CD4-positive, alpha-beta T cell treated with Interleukin-12 subunit alpha and Interleukin-12 subunit beta, for 1 hour (primary cell): ENCODE results near the gene SEMG2.

ENCODE experiments used
- DNase-seq: peaks from one replicate; pipeline ENCODE4 v3.0.0-alpha.2; 2020

Gene SEMG2

DNA sequence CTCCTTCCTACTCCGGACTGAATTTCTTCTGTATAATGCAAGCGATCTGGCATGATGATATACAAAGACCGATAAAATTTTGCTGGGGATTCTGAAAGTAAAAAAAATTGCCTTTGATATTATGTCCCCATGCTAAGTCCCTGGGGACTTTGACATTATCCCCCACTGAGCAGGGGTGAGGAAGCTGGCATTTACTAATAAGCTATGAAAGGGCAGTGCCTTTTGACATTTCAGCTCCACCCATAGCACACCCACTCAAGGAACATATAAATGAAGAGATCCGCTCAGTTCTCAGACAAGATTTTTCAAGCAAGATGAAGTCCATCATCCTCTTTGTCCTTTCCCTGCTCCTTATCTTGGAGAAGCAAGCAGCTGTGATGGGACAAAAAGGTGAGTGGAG, at the start of gene SEMG2:
Gene SEMG2, plus strand, starts transcription at position 298 of the 400 bp plus-strand sequence. Its CDS starts 17 bp downstream, at position 315.
- no peak for DNase-seq

DNA sequence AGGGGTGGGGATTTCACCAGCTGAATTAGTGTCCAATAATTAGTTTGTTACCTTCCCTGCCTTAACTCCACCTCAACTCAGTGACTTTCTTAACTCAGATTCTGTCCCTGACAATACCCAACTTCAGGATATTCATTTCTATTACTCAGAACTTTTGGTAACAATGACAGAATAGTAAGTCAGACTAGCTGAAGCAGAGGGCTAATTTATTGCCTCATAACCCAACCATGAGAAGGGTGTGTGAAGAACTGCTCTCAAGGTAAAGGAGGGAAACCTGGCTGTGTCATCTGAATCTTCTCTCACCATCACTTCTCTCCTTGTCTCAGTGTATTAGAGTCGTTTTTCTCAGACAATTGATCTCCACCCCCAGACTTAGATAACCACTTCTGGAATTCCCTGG, 47.7 kb upstream of the SEMG2 start:
- no peak for DNase-seq

DNA sequence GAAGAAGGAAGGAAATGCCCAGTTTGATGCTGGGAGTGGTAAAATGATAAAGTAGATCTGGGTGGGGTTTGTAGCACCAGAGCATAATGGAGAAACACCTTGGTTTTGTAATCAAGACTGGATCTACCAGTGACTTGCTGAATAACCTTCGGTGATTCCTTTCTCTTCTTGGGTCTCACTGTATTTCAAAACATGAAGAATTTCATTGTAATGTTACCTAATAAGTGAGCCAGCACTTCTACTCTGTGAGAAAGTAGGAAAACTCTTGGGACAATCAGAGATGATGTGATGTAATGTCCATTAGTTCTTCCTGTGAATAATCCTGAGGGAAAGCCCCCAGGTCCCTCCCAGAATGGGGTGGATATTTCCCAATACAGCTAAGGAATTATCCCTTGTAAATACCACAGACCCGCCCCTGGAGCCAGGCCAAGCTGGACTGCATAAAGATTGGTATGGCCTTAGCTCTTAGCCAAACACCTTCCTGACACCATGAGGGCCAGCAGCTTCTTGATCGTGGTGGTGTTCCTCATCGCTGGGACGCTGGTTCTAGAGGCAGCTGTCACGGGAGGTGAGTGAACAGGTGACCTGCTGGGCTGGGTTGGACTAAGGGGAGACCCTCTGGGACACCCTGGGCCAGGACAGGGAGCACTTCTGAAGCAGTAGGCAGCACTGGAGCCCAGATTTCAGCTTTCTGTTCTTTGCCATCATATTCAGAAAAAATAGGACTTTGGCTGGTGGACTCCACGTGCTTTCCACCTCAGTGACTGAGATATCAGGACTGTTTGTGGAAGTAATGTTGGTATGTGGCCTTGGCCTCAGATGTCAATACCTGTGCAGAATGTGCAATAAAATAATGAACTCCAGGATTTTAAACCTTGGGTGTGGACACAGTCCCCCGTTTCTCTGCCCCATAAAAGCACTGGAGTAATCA, 46.5 kb upstream of the SEMG2 start, which contains the start of gene PI3:
Gene PI3, plus strand, starts transcription at position 469 of the 931 bp plus-strand sequence. Its CDS starts 21 bp downstream, at position 490.
- DNase-seq = no peak

DNA sequence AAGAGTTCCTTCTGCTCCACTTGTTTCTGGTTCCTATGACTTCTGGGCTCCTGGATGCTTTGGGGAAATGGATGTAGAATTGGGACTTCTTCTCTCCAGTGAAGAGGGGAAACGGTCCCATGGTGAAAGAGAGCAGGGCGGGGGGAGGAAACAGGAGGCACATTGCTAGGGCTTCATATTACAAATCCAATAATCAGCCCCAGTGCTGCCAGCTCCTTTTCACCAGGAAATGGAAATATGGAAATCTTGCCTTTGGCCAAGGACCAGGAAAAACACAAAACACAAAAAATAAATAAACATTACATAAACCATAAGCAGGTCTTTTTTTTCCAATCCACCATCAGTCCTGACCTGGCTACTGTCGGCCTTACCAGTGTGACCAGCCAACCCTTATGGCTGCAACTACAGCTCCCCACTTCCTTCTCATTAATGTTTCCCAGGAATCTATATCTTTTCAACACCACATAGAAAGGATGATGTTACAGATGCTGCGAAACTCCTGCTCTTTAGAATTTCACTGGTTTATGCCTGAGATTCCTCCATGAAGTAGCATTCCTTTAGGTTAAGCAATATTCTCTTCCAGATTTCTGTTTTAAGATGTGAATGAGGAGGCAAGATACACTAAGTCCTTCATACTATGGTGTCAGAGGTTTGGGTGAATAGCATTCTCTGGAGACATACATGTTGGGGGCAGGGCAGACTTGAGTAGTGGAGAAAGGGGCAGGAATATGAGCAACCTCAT, 44.5 kb upstream of the SEMG2 start:
- no peak for DNase-seq

GRCh38 chr20:45179166-45179565, 42.0 kb upstream of the SEMG2 start:
- DNase-seq = no peak

- no peak for DNase-seq
Observed at GRCh38 chr20:45181639-45182038, 39.5 kb upstream of the SEMG2 start.

- no peak for DNase-seq
Observed at GRCh38 chr20:45183084-45183483, 38.1 kb upstream of the SEMG2 start.

GRCh38 chr20:45187693-45188092, 33.5 kb upstream of the SEMG2 start:
- DNase-seq = no peak

DNA sequence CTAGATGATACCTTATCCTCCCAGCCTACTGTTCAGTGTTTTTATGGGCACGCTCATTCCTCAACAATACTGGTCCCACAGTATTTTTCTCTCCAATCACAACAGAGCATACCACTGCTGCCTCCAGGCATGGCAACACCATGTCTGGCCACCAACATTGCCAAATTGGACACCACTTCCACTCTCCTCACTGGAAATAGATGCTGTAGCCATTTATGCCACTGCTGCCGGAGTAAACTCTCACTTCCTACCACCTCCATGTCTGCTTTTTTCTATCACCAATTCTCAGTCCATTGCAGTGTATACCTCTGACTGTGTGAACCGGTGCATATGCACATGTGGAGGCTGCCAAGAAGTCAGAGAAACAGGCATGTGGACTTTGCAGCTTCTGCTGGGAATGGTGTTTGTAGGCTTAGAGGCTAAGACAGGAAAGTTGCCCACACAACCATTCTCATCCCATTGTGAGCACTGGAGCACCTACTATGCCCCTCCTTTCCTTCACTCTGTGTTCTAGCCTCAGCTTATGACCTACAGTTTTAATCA, 32.0 kb upstream of the SEMG2 start:
- DNase-seq = no peak

- DNase-seq = no peak
Observed at GRCh38 chr20:45189861-45190260, 31.3 kb upstream of the SEMG2 start.

- no peak for DNase-seq
Observed at GRCh38 chr20:45191926-45192325, 29.2 kb upstream of the SEMG2 start.

DNA sequence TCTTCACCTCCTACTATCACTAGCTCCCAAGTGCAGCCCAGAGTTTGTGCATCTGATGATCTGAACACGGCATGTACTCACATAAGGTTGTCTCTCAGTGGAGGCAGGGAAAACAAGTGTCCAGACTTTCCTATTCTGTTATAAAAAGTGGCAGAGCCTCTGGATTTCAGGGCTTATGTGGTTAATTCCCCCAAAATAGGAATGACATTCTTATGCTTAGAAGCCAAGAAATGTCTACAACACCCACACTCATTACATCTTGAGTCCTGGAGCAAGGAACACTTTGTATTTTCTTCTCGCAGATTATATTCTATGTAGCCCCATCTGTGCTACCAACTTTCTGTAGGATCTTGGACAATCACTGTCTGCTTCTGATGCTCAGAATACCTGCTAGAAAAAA, 27.8 kb upstream of the SEMG2 start:
- DNase-seq = no peak

- no peak for DNase-seq
Observed at GRCh38 chr20:45206725-45207124, 14.4 kb upstream of the SEMG2 start, which contains the start of gene SEMG1. TSS of gene SEMG1 (plus strand) at chr20:45207033. CDS start at chr20:45207054, 21 bp downstream.

- no peak for DNase-seq
Observed at GRCh38 chr20:45209924-45210323, 11.2 kb upstream of the SEMG2 start.

GRCh38 chr20:45211569-45212474, 9.4 kb upstream of the SEMG2 start:
- no peak for DNase-seq

- no peak for DNase-seq
Observed at GRCh38 chr20:45212836-45213235, 8.3 kb upstream of the SEMG2 start.

- no peak for DNase-seq
Observed at GRCh38 chr20:45218124-45218523, 3.0 kb upstream of the SEMG2 start.

DNA sequence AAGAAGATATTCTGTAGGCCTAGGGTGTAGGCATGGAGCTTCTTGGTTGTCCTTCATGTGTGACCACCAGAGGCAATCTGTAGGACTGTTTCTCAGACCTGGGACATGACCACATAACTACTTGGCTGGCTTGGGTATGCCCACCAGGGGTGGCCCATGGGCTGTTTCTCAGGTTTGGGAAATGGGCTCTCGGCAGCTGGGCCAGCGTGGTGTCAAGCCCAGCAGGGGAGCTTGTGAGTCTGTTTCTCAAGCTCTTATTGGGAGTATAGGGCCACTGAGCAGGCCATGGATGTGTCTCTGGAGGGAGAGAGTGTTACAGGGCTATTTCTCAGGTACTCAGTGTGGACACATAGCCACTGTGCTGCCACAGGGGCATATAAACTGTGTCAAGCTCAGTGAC, 2.5 kb upstream of the SEMG2 start:
- no peak for DNase-seq

- no peak for DNase-seq
Observed at GRCh38 chr20:45223136-45223535, 2.0 kb downstream of the SEMG2 start.

DNA sequence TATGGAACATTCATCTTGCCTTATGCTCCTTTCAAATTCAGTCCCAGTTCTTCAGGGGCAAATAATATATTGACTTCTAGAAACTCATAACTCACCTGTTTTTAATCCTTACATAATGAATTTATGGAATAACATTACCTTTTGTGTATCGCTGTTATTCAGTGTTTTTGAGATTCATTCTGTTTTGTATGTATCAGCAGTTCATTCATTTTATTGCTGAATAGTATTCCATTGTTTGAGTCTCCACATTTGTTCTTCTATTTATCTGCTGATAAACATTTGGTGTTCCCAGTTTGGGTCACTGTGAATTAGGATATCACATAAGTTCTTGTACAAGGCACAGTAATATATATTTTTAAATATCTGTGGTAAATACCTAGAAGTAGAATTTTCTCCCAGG, 5.1 kb downstream of the SEMG2 start:
- no peak for DNase-seq

GRCh38 chr20:45229264-45230056, 8.3 kb downstream of the SEMG2 start:
- DNase-seq = peak; percentile 5

DNA sequence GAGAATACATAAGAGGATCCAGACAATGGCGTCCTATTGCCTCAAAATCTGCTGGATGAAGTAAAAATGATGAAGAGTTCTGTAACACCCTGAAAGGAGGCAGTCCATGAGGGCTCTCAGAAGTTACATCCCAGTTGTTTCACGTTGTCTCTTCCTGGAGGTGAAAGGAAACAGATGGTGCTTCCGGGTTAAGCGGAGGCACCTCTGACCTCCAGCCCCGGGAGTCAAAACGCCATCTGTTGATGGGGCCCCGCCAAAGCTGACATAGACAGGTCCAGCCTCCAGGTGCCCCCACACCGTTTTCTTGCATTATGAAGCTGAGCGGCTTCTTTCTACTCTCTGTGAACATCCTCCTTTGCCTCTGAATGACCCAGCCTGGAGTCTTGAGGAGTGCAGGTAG, 9.5 kb downstream of the SEMG2 start:
- DNase-seq = no peak
